ENCODE results near the gene KRT33B.

GRCh38 chr17:41391535-41391934 lies 21.9 kb upstream of the KRT33B start:
- no peak for TF ChIP-seq POLR2AphosphoS5 (IDR thresholded peaks at IDR 0.05; ENCODE audit: low read depth, low read length)
- no peak for TF ChIP-seq POLR2A (IDR thresholded peaks at IDR 0.05; ENCODE audit: low read depth, low read length)
- no peak for TF ChIP-seq TAF1 (IDR thresholded peaks at IDR 0.05; ENCODE audit: low read depth, low read length)
- no peak for TF ChIP-seq POU2F2 (IDR thresholded peaks at IDR 0.05; ENCODE audit: low read depth, low read length)
- no peak for TF ChIP-seq SPI1 (IDR thresholded peaks at IDR 0.05; ENCODE audit: low read depth, low read length)
- no peak for TF ChIP-seq PAX5 (IDR thresholded peaks at IDR 0.05; ENCODE audit: insufficient read depth, low read length, severe bottlenecking)
